Measurements from ENCODE around the gene PANK3.

DNA sequence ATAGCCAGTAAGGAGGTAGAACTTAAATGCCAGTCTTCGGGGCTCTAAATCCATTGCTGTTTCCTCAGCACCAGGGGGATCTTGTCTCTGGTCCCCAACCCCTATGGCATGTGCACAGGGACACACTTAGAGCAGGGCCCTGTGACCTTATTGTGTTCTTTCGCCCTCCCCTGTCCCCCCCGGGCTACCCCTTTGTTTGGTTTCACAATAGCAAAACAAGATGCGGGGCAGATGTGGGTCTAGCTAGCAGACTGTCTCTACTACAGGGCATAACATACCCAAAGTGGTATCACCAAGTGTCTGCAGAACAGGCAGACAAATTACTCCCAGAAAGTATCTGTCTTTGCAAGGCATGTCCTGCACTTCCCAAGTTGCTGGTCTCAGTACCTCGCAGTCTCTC lies 48.0 kb downstream of the PANK3 start:
- TF ChIP-seq, protein P1, sequence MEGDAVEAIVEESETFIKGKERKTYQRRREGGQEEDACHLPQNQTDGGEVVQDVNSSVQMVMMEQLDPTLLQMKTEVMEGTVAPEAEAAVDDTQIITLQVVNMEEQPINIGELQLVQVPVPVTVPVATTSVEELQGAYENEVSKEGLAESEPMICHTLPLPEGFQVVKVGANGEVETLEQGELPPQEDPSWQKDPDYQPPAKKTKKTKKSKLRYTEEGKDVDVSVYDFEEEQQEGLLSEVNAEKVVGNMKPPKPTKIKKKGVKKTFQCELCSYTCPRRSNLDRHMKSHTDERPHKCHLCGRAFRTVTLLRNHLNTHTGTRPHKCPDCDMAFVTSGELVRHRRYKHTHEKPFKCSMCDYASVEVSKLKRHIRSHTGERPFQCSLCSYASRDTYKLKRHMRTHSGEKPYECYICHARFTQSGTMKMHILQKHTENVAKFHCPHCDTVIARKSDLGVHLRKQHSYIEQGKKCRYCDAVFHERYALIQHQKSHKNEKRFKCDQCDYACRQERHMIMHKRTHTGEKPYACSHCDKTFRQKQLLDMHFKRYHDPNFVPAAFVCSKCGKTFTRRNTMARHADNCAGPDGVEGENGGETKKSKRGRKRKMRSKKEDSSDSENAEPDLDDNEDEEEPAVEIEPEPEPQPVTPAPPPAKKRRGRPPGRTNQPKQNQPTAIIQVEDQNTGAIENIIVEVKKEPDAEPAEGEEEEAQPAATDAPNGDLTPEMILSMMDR (IDR thresholded peaks at IDR 0.05): no peak
- no peak for TF ChIP-seq POLR2A (IDR thresholded peaks at IDR 0.05)

All from testis (tissue), 2 donors.